HG02852 (cell line): ENCODE results near the gene KMT2B.
A peak's percentile ranks its signal among the peaks of the same experiment; 100 is the strongest.

ENCODE experiments used
- ATAC-seq: cut with Tn5 transposase; IDR thresholded peaks from one replicate; pipeline ENCODE4 v1.9.1; 2021; ENCODE audit warnings: mild to moderate bottlenecking, moderate library complexity; ENCODE audit not compliant: unreplicated experiment

The KMT2B gene

DNA sequence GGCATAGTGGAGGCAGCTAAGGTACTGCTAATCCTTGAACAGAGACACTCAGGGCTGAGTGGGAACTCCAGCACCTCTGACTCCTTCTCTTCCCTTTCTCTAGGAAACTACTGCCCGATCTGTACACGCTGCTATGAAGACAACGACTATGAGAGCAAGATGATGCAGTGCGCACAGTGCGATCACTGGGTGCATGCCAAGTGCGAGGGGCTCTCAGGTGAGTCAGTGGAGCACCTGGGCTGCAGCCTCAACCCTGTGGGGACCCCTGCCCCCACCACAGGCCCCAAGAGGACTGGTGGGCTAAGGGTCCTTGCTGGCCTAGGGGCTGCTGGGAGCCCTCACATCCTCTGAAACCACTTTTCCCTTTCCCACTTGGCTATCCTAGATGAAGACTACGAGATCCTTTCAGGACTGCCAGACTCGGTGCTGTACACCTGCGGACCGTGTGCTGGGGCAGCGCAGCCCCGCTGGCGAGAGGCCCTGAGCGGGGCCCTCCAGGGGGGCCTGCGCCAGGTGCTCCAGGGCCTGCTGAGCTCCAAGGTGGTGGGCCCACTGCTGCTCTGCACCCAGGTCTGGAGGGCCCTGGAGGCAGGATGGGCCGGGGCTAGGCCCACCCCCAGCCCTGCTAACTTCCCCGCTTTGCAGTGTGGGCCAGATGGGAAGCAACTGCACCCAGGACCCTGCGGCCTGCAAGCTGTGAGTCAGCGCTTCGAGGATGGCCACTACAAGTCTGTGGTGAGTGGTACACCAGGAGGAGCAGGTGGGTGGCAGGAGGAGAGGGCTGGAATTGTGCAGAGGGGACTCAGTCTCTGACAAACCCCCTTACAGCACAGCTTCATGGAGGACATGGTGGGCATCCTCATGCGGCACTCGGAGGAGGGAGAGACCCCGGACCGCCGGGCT lies 9.5 kb downstream of the KMT2B start:
- ATAC-seq: no peak

DNA sequence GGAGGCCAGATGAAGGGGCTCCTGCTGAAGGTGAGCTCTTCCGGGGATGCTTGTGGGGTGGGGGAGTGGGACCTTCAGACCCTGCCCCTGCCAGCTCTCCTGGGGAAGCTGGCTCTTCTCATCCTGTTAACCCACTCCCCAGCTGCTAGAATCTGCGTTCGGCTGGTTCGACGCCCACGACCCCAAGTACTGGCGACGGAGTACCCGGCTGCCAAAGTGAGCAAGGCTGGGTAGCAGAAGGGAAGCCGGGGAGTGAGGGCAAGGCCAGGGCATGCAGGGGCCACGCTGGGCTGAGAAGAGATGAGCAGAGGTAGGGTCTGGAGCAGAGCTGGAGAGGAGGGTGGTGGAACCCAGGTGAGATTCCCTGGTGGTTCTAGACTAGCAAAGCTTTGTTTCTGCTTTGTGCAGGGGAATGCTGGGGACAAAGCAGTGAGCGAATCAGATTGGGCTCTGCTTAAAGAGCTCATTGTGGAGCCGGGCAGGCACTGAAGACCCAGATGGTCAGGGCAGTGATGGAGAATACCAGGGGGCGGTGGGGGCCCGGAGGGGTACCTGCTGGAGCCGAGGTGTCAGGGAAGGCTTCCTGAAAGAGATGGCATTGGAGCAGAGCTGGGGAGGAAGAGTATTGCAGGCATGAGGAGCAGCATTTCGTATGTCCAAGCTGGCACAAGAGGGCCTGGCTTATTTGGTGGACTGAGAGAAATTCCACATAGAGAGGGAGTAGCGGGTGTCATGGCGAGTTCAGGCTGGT lies 10.3 kb downstream of the KMT2B start:
- no peak for ATAC-seq

GRCh38 chr19:35729021-35729420 lies 11.2 kb downstream of the KMT2B start:
- no peak for ATAC-seq

DNA sequence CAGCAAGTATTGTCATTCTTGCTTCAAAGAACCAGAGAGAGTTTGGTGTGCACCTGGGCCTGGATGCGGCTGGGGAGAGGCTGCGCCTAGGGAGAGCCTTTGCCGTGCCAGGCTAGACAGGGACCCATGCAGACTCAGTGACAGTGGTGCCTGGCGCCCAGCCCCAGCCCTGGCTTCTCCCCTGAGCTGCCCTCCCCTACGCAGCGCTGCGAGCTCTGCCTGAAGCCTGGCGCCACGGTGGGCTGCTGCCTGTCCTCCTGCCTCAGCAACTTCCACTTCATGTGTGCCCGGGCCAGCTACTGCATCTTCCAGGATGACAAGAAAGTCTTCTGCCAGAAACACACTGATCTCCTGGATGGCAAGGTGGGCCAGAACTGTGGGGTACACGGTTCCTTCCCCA lies 12.0 kb downstream of the KMT2B start:
- ATAC-seq: no peak

- ATAC-seq: no peak
Measured at GRCh38 chr19:35730326-35730725, 12.5 kb downstream of the KMT2B start.

GRCh38 chr19:35731353-35731752 lies 13.6 kb downstream of the KMT2B start:
- ATAC-seq: no peak

DNA sequence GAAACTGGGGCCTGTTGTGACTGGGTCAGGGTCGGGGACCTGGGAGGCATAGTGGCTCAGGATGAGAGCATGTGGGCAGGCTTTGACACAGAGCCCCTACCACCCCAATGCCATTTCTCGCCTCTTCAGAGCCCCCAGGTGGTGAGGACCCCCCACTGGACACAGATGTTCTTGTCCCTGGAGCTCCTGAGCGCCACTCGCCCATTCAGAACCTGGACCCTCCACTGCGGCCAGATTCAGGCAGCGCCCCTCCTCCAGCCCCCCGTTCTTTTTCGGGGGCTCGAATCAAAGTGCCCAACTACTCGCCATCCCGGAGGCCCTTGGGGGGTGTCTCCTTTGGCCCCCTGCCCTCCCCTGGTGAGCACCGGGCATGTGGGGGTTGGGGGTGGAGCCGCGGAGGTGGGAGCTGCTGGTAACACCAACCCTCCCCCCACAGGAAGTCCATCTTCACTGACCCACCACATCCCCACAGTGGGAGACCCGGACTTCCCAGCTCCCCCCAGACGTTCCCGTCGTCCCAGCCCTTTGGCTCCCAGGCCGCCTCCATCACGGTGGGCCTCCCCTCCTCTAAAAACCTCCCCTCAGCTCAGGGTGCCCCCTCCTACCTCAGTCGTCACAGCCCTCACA lies 14.1 kb downstream of the KMT2B start:
- ATAC-seq: no peak

DNA sequence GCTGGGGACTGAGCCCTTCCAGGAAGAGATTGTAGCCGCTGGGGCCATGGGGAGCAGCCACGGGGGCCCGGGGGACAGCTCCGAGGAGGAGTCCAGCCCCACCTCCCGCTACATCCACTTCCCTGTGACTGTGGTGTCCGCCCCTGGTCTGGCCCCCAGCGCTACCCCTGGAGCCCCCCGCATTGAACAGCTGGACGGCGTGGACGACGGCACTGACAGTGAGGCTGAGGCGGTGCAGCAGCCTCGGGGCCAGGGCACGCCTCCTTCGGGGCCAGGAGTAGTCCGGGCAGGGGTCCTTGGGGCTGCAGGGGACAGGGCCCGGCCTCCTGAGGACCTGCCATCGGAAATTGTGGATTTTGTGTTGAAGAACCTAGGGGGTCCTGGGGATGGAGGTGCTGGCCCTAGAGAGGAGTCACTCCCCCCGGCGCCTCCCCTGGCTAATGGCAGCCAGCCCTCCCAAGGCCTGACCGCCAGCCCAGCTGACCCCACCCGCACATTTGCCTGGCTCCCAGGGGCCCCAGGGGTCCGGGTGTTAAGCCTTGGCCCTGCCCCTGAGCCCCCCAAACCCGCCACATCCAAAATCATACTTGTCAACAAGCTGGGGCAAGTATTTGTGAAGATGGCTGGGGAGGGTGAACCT lies 14.9 kb downstream of the KMT2B start:
- no peak for ATAC-seq

GRCh38 chr19:35733180-35734125 lies 15.7 kb downstream of the KMT2B start:
- ATAC-seq: no peak

DNA sequence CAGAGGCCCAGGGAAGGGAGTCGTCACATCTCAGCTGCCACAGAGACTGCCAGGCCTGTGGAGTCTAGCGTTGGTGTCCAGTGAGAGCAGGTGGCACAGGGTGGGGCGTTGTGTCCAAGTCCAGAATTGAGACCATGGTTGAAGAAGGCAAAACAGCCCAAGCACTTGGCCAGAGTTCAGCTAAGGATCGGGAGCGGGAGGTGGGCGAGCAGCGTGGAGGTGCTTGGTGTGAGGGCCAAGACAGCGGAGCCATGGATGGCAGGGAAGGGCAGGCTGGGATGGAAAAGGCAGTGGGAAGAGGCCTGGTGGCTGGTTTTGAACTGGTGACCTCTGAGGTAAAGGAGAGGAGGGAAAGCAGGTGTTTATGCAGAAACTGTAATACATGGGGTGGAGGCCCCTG lies 16.5 kb downstream of the KMT2B start:
- no peak for ATAC-seq

DNA sequence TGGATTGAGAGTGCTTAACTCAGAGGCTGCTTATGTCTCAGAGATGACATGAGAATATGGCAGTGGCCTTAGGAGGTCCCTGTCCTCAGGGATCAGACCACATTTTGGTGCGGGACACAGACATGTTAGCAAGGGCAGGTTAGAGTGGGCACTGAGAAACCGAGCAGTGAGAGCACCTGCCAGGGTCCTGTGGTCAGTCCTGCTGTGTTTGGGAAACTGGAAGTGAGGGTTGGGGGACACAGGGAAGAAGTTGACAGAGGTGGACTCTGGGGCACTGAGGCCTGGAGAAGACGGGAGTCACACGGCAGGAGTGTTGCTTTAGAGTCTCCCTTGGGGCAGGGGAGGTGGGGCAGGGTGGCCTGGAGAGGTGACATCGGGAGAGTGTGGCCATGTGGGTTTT lies 17.1 kb downstream of the KMT2B start:
- ATAC-seq: no peak

DNA sequence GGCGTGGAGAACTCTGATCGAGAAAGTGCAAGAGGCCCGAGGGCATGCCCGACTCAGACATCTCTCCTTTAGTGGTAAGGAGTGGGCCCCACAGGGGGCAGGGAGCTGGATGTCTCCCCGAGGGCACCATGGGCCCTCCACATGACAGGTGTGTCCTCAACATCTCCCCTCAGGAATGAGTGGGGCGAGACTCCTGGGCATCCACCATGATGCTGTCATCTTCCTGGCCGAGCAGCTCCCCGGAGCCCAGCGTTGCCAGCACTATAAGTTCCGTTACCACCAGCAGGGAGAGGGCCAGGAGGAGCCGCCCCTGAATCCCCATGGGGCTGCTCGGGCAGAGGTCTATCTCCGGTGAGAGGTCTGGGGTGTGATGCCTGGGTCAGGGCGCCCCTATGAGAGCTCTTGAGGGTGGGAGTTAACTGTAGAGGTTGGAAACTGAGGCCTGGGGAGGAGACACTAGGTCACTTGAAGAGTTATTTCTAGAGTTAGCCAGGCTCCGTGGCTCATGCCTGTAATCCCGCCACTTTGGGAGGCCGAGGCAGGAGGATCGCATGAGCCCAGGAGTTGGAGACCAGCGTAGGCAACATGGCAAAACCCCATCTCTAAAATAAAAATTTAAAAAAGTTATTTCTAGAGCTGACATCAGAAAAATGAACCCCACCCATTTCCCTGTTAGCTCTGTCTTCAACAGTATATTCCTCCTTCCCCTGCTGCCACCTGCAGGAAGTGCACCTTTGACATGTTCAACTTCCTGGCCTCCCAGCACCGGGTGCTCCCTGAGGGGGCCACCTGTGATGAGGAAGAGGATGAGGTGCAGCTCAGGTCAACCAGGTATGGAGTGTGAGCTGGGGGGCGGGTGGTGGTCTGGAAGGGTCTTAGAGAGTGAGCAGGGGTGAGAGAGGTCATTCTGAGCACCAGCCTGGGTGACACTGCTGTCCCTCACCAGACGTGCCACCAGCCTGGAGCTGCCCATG lies 19.4 kb downstream of the KMT2B start:
- no peak for ATAC-seq

- ATAC-seq: no peak
Measured at GRCh38 chr19:35738021-35738886, 20.5 kb downstream of the KMT2B start.

GRCh38 chr19:35738887-35739229 lies 21.1 kb downstream of the KMT2B start:
- ATAC-seq: no peak

DNA sequence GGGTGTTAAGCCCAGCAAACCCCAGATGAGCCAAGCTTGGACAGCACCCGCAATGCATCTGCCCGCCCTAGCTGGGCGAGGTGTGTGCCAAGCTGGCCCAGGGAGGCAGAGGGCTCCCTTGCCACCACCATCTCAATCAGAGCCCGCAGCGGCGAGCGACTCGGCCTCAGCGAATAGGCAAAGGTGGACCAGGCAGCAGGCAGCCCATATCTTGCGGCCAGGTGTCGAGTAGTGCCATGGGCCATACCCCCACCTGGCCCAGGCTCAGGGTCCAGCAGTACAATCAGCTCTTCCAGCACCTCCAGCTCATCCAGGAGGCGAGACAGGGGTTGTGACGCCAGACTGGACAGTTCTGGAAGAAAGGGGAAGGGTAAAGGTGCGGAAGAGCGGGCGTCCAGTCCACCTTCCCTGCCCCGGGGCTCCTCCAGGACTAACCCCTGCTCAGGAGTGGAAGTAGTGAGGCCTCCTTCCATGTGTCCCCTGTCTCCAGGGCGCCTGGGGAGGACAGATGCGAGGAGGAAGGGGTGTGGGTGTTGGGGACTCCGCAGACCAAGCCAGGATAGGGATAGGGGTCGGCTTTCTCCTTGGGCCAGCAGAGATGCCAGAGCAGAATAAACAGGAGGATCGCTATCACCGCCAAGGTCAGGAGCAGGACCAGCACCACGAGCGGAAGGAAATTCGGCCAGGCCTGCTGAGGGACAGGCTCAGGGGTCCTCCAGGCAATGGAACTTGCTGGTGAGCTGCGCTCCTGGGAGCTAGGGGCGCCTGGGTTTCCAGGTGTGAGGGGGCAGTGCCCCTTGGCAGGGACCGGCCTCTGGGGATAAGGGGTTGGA lies 21.7 kb downstream of the KMT2B start:
- ATAC-seq: no peak

- no peak for ATAC-seq
Measured at GRCh38 chr19:35740108-35740422, 22.3 kb downstream of the KMT2B start.

GRCh38 chr19:35740423-35741202 lies 22.8 kb downstream of the KMT2B start:
- peak; percentile 56 for ATAC-seq
